B cell (primary cell): ENCODE data around the gene HOXA1. TPM values are rescaled to one million over a fixed set of nuclear protein-coding genes. Genes with fewer than 3 reads are reported as not detected.

Experiments used
- ATAC-seq: fragments of 200-7000 bp; cut with Tn5 transposase; one replicate; pipeline ENCODE4 v1.10.0; 2021; ENCODE audit warnings: low read depth, mild to moderate bottlenecking, moderate number of reproducible peaks, moderate library complexity
- CTCF ChIA-PET: fragments of 350-600 bp; sonication (Branson Sonifier 250); formaldehyde crosslinking; loops from one replicate; lab custom pipeline; 2021; ENCODE audit warnings: antibody characterized with exemption, inconsistent platforms; lab: Charles Lee
- POLR2A ChIA-PET: fragments of 350-600 bp; sonication (Branson Sonifier 250); formaldehyde crosslinking; loops from one replicate; lab custom pipeline; 2021; ENCODE audit warnings: antibody characterized with exemption; lab: Charles Lee
- DNase-seq: peaks from one replicate; pipeline ENCODE4 v3.0.0; 2013
- H2AFZ ChIP-seq: 2 replicates; pipeline ENCODE4 v1.6.1; 2012; ENCODE audit warnings: mild to moderate bottlenecking, low read depth, low read length; ENCODE audit not compliant: insufficient read depth, poor library complexity, severe bottlenecking
- H3K27ac ChIP-seq, 2 donors: 1 replicate in 1 of 2; 2 replicates in 1 of 2; pipeline ENCODE4 v1.5.1; 2012 to 2013; ENCODE audit warnings: low read length in 2 of 2, mild to moderate bottlenecking in 2 of 2, moderate library complexity in 1 of 2
- H3K27me3 ChIP-seq, 4 experiments: fragments of 200-600 bp in 1 of 4; sonication (generic) in 1 of 4; replicated peaks in 1 of 4; 1 replicate in 2 of 4; 2 replicates in 2 of 4; pipeline versions ENCODE4 v1.6.1 to v1.7.0; 2013 to 2016; ENCODE audit warnings: low read length in 3 of 4, mild to moderate bottlenecking in 2 of 4, mixed read lengths in 1 of 4, moderate library complexity in 1 of 4; ENCODE audit not compliant: insufficient read depth in 4 of 4, control insufficient read depth in 3 of 4; ENCODE audit errors: control extremely low read depth in 1 of 4
- H3K36me3 ChIP-seq, 2 experiments: replicated peaks in 1 of 2; 1 replicate in 1 of 2; 2 replicates in 1 of 2; pipeline versions ENCODE4 v1.6.1 to v1.7.1; 2013; ENCODE audit warnings: low read length in 1 of 2; ENCODE audit not compliant: insufficient read depth in 2 of 2, control insufficient read depth in 1 of 2; ENCODE audit errors: control extremely low read depth in 1 of 2, extremely low read depth in 1 of 2
- H3K4me1 ChIP-seq, 2 donors: fragments of 200-600 bp in 1 of 2; sonication (generic) in 1 of 2; 1 replicate in 1 of 2; 2 replicates in 1 of 2; pipeline versions ENCODE4 v1.5.1 to v1.6.1; 2013 to 2017; ENCODE audit warnings: low read length in 2 of 2; ENCODE audit not compliant: control insufficient read depth in 2 of 2, insufficient read depth in 2 of 2
- H3K4me2 ChIP-seq: replicated peaks from 2 replicates; pipeline ENCODE3; 2012; ENCODE audit warnings: mild to moderate bottlenecking, low read depth, low read length; ENCODE audit not compliant: poor library complexity, severe bottlenecking
- H3K4me3 ChIP-seq, 5 experiments: fragments of 200-600 bp in 1 of 5; sonication (generic) in 1 of 5; 1 replicate in 3 of 5; 2 replicates in 2 of 5; pipeline versions ENCODE4 v1.5.1 to v1.7.0; 2011 to 2016; ENCODE audit warnings: low read length in 4 of 5, mild to moderate bottlenecking in 4 of 5, low read depth in 2 of 5, control low read depth in 1 of 5, moderate library complexity in 1 of 5; ENCODE audit not compliant: insufficient read depth in 1 of 5; ENCODE audit errors: control extremely low read depth in 1 of 5, extremely low read depth in 1 of 5
- H3K79me2 ChIP-seq: fragments of 200-600 bp; sonication (generic); one replicate; pipeline ENCODE4 v1.6.0; 2016; ENCODE audit warnings: low read length; ENCODE audit not compliant: control insufficient read depth, insufficient read depth
- H3K9ac ChIP-seq: fragments of 200-600 bp; sonication (generic); 2 replicates; pipeline ENCODE4 v1.6.1; 2017; ENCODE audit warnings: mild to moderate bottlenecking, low read length, moderate library complexity
- H3K9me3 ChIP-seq, 3 donors: one replicate each; pipeline versions ENCODE4 v1.6.1 to v1.7.1; 2013; ENCODE audit warnings: low read length in 2 of 3; ENCODE audit not compliant: control insufficient read depth in 2 of 3, insufficient read depth in 1 of 3; ENCODE audit errors: control extremely low read depth in 1 of 3
- H4K20me1 ChIP-seq: 2 replicates; pipeline ENCODE4 v1.6.0; 2012; ENCODE audit warnings: mild to moderate bottlenecking, low read length; ENCODE audit not compliant: insufficient read depth, control insufficient read depth, poor library complexity, severe bottlenecking
- H3K27ac Mint-ChIP-seq: one replicate; pipeline ENCODE4 v1.8.0; 2021; ENCODE audit warnings: mixed read lengths
- H3K27me3 Mint-ChIP-seq: one replicate; pipeline ENCODE4 v1.8.0; 2021; ENCODE audit warnings: mixed read lengths
- H3K4me1 Mint-ChIP-seq: one replicate; pipeline ENCODE4 v1.8.0; 2021; ENCODE audit warnings: mixed read lengths
- H3K4me3 Mint-ChIP-seq: one replicate; pipeline ENCODE4 v1.8.0; 2021; ENCODE audit warnings: mixed read lengths
- H3K9me3 Mint-ChIP-seq: one replicate; pipeline ENCODE4 v1.8.0; 2022; ENCODE audit warnings: mixed read lengths; ENCODE audit not compliant: insufficient read depth
- EZH2 ChIP-seq: IDR thresholded peaks from 2 replicates; pipeline ENCODE4 v1.6.1; 2012; ENCODE audit warnings: borderline replicate concordance, low read depth, mild to moderate bottlenecking, moderate library complexity, low read length; ENCODE audit not compliant: insufficient read depth, poor library complexity, severe bottlenecking
- WGBS: methylation state at CpG from one replicate; pipeline ENCODE4 v1.1.5; 2013; ENCODE audit warnings: missing lambda C conversion rate; ENCODE audit not compliant: insufficient coverage; 5-methylcytosine and 5-hydroxymethylcytosine counted together
- intact Hi-C: fragments of 100-400 bp; cut with micrococcal nuclease; formaldehyde crosslinking; loops from one replicate; pipeline ENCODE4 v1.10.0; 2022
- polyA plus RNA-seq: library from polyadenylated mRNA; depleted of rRNA; stranded (reverse); fragments of >200 nt; gene quantifications from 2 replicates; pipeline ENCODE4 v1.2.3, GENCODE V29; 2012
- total RNA-seq, 2 donors: library from RNA; stranded (reverse); fragments of 120-200 nt in 1 of 2; gene quantifications; 1 replicate in 1 of 2; 2 replicates in 1 of 2; pipeline versions ENCODE4 v1.2.3 to v1.2.4, GENCODE V29; 2013 to 2022
- TF ChIP-seq, protein P1 (sequence below): fragments of 200-600 bp; IDR thresholded peaks from one replicate; pipeline ENCODE4 v1.8.0; 2022; ENCODE audit warnings: antibody characterized with exemption, mild to moderate bottlenecking

HOXA1 gene
- total and polyA plus RNA-seq, 2 donors (not counting 1 experiment from before 2014, with no cell fraction given): 0.13 to 0.37 TPM

DNA sequence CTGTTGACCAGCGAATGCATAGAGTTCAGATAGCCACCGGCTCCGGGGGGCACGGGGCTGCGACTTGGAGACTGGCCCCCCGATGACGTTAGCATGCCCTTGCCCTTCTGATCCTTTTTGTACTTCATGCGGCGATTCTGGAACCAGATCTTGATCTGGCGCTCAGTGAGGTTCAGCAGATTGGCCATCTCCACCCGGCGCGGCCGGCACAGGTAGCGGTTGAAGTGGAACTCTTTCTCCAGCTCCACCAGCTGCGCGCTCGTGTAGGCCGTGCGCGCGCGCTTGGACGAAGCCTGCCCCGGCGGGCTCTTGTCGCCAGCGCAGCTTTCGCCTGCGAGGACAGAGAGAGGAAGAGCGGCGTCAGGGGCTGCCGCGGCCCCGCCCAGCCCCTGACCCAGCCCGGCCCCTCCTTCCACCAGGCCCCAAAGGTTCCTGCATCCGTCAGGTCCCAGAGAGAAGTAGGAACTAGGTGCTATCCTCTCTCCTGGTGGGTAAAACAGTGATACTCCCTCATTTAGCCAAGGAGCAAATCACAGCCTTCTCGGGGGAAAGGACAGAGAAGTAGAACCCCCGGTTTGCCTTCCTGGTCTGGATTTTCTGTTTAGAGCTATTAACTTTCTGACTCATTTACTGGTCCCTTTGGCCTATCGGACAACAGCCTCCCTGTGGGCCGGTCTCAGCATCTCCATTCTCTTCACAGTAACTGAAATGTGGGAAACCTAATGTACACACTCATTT, 12.8 kb upstream of the HOXA1 start:
- no peak overlapping the region for H3K27ac ChIP-seq
- ChIA-PET POLR2A (interaction anchor here (1.2 kb wide), 1 partner anchor 15 kb away, joined by 3 read pairs; no protein-coding TSS in a partner anchor), CTCF (no interaction called here)
- Mint-ChIP-seq H3K9me3 (no peaks in the 10 kb centered on the region), H3K27ac (no peak overlapping the region), H3K4me3 (no peak overlapping the region), H3K4me1 (peaks cover 4% of the 10 kb centered on the region), H3K27me3 (peaks cover 28% of the 10 kb centered on the region)
- no peak for DNase-seq
- H3K4me2 ChIP-seq: no peak overlapping the region
- peaks cover 0 to 22% (median 13%) of the 10 kb centered on the region in 4 experiments for H3K27me3 ChIP-seq
- ATAC-seq: no peak
- no peak overlapping the region for H3K9ac ChIP-seq
- intact Hi-C loops: no loop called here
- 98% methylated on average over 34 of the region's 41 CpGs for WGBS
- TF ChIP-seq, protein P1, sequence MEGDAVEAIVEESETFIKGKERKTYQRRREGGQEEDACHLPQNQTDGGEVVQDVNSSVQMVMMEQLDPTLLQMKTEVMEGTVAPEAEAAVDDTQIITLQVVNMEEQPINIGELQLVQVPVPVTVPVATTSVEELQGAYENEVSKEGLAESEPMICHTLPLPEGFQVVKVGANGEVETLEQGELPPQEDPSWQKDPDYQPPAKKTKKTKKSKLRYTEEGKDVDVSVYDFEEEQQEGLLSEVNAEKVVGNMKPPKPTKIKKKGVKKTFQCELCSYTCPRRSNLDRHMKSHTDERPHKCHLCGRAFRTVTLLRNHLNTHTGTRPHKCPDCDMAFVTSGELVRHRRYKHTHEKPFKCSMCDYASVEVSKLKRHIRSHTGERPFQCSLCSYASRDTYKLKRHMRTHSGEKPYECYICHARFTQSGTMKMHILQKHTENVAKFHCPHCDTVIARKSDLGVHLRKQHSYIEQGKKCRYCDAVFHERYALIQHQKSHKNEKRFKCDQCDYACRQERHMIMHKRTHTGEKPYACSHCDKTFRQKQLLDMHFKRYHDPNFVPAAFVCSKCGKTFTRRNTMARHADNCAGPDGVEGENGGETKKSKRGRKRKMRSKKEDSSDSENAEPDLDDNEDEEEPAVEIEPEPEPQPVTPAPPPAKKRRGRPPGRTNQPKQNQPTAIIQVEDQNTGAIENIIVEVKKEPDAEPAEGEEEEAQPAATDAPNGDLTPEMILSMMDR: no peak
- no peak for TF ChIP-seq EZH2
- H4K20me1 ChIP-seq: no peaks in the 10 kb centered on the region
- H3K4me3 ChIP-seq: no peak overlapping the region
- no peaks in the 10 kb centered on the region for H3K36me3 ChIP-seq
- no peak overlapping the region for H2AFZ ChIP-seq
- no peaks in the 10 kb centered on the region for H3K79me2 ChIP-seq
- H3K9me3 ChIP-seq: peaks cover 0 to 26% (median 0%) of the 10 kb centered on the region in 3 donors
- no peaks in the 10 kb centered on the region for H3K4me1 ChIP-seq
